Measurements from ENCODE around the gene CEP104. TPM values are rescaled to one million over a fixed set of nuclear protein-coding genes. Genes with fewer than 3 reads are reported as not detected.

CEP104 gene
- total and polyA plus RNA-seq, 8 donors = 32.5 to 49.5 (median 35.3) TPM

- ATAC-seq (no peak), DNase-seq (no peak)
- Histone ChIP-seq H3K4me3 (no peak overlapping the region), H3K36me3 (peaks cover 0 to 84% of the 10 kb centered on the region in 2 donors), H3K27me3 (no peaks in the 10 kb centered on the region), H3K4me1 (no peaks in the 10 kb centered on the region), H3K27ac (no peak overlapping the region), H3K9me3 (no peaks in the 10 kb centered on the region)
- no peak for TF ChIP-seq CTCF (IDR thresholded peaks at IDR 0.05)
- intact Hi-C loops (cut with DNase I) = no loop called here
Measured at GRCh38 chr1:3822421-3822820, 34.6 kb downstream of the CEP104 start.

DNA sequence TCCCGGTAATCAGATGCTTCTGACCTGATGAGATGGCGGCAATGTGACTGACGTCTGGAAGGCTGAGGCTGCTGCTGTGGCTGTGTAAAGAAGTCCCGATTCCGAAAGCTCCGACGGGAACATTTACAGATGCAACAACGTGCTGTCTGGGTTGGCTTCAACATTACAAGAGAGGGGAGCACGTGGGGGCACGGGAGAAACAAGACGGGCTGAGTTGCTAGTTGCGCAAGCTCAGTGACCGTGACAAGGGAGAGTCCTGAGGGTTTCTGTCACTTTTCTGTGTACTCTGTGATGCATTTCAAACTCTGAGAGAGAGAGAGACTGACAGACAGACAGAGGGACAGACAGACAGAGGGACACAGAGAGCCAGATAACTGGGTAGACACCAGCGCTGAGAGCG is 35.1 kb downstream of the CEP104 start:
- Histone ChIP-seq H3K36me3 (peaks cover 0 to 79% of the 10 kb centered on the region in 2 donors), H3K4me3 (no peak overlapping the region), H3K27ac (no peak overlapping the region), H3K4me1 (no peaks in the 10 kb centered on the region), H3K9me3 (no peaks in the 10 kb centered on the region), H3K27me3 (no peaks in the 10 kb centered on the region)
- ATAC-seq (no peak), DNase-seq (no peak)
- no peak for TF ChIP-seq CTCF (IDR thresholded peaks at IDR 0.05)
- intact Hi-C loops (cut with DNase I) = no loop called here

DNA sequence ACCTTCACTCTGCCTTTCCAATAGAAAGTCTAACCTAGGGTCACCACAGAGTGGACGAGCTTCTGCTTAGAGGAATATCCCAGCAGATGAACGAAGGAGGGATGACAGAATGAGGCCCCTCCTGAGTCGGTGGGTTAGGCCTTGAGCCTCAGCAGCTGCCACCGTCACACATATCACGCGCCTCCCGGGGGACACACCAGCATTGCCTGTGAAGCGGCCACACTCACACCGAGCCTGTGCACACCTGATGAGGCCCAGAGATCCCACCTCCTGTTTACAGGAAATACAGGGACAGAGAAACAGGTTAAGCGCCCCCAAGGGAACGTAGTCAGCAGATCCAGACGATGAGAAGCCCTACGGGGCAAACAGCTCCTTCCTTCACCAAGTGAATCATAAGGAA is 35.6 kb downstream of the CEP104 start:
- TF ChIP-seq CTCF (IDR thresholded peaks at IDR 0.05) = no peak
- intact Hi-C loops (cut with DNase I) = no loop called here
- H3K36me3 ChIP-seq = peaks cover 0 to 78% of the 10 kb centered on the region in 2 donors

GRCh38 chr1:3821004-3821403 is 36.0 kb downstream of the CEP104 start:
- Histone ChIP-seq H3K9me3 (no peaks in the 10 kb centered on the region), H3K4me1 (no peaks in the 10 kb centered on the region), H3K27me3 (no peaks in the 10 kb centered on the region), H3K36me3 (peaks cover 0 to 78% of the 10 kb centered on the region in 2 donors), H3K4me3 (no peak overlapping the region), H3K27ac (no peak overlapping the region)
- ATAC-seq (no peak), DNase-seq (no peak)
- TF ChIP-seq CTCF (IDR thresholded peaks at IDR 0.05) = no peak
- intact Hi-C loops (cut with DNase I) = no loop called here

More for the DNA sequence above, 35.6 kb downstream of the CEP104 start:
- H3K27me3 ChIP-seq = no peaks in the 10 kb centered on the region
- H3K9me3 ChIP-seq = no peaks in the 10 kb centered on the region
- no peak overlapping the region for H3K4me3 ChIP-seq
- no peaks in the 10 kb centered on the region for H3K4me1 ChIP-seq
- ATAC-seq (no peak), DNase-seq (no peak)
- no peak overlapping the region for H3K27ac ChIP-seq

DNA sequence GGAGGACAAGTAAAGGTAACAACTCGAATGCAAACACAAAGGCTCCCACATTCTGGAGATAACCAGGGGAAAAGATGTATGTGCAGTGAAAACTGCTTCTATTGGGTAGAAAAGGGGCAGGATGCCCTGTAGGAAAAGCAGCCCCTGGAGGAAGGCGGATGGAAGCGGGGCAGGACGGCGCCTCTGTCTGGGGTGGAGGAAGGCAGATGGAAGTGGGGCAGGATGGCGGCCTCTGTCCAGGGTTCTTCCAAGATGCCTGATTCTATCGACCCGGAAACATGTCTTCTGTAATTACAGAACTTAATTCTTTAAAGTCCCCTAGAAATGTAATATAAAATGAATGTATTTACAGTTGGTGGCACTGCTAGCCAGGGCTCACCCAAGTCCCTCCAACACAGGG is 36.7 kb downstream of the CEP104 start:
- ATAC-seq (no peak), DNase-seq (no peak)
- H3K4me3 ChIP-seq = no peak overlapping the region
- no peak overlapping the region for H3K27ac ChIP-seq
- no peaks in the 10 kb centered on the region for H3K27me3 ChIP-seq
- peaks cover 0 to 78% of the 10 kb centered on the region in 2 donors for H3K36me3 ChIP-seq
- H3K4me1 ChIP-seq = no peaks in the 10 kb centered on the region
- TF ChIP-seq CTCF (IDR thresholded peaks at IDR 0.05) = no peak
- H3K9me3 ChIP-seq = no peaks in the 10 kb centered on the region
- intact Hi-C loops (cut with DNase I) = no loop called here
